CD4-positive, alpha-beta T cell treated with Interleukin-17A for 1 hour (primary cell): ENCODE results near the gene TFR2.

Experiments used
- DNase-seq: peaks from one replicate; pipeline ENCODE4 v3.0.0-alpha.2; 2020

TFR2 gene

GRCh38 chr7:100570954-100571828 lies 70.2 kb downstream of the TFR2 start:
- no peak for DNase-seq
